Stimulated activated CD8-positive, alpha-beta memory T cell treated with anti-CD3 and anti-CD28 coated beads, Interleukin-4, amount 100 ng/mL, for 24 hours (primary cell): Measurements from ENCODE around the gene OVAAL.

Source experiments
- DNase-seq: peaks from one replicate; pipeline ENCODE4 v3.0.0-alpha.2; 2020; ENCODE audit warnings: low read depth

Gene OVAAL

DNA sequence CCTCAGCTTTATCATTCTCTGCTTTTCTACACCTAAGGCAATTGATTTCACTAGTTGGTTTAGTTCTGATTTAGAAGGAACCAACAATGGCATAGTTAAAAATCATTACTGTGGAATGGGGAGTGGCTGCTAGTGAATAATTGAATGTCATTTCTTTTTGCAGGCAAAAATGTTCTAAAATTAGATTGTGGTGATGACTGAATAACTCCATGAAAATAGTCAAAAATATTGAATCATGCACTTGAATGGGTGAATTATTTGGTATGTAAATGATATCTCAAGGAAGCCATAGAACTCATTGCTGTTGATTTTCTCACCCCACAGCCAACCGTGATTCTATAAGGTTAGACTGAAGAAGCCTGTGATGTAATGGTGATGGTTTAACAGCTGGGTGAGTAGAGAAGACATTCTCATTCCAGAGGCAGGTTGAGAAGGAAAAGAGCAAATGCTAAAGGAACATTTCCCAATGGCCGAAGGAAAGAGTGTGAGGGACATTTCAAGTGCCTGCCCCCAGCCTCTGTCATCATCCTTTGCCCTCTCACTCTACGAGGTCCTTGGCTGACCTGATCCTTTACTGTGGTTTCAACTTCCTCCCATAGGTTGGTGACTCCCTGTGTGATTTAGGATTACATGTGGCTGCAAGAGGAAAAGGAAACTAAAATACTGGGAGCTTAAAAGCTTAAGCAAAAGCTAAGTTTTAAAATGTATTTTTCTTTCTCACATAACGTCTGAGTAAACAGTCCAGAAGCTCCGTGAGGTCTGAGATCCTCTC is 12.5 kb downstream of the OVAAL start:
- no peak for DNase-seq

DNA sequence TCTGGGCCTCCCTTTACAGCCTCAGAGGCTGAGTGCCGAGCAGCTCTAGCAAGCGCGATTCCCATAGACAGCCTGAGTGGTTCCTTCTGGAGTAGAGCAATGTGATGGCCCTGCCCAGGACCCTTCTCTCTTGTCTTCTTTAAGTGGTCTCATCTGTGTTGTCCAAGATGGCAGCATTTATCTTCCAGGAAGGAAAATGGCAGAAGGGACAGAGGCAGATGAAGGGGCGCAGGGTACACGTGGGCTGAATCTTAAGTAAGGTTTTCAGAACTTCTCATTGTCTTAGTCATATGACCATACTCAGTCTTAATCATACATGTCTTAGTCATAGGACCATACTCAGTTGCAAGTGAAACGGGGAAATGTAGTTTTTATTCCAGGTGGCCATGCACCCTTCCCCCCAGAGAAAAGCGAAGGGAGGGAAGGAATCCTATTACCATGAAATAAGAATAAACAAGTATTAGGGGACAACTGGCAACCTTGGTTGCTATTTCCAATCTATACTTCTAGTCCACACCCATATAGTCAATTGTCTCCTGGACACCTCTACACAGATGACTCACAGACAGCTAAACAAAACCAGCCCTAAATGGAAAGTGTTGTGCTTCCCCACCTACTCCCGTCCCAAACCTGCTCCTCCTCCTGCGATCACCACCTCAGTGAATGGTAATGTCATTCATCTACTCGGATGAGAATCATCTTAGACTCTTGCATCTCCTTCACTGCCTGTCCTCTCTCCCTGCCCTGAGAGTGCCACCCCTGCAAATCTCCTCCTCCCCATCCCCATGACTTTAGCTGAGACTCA is 13.3 kb downstream of the OVAAL start:
- DNase-seq: no peak

DNA sequence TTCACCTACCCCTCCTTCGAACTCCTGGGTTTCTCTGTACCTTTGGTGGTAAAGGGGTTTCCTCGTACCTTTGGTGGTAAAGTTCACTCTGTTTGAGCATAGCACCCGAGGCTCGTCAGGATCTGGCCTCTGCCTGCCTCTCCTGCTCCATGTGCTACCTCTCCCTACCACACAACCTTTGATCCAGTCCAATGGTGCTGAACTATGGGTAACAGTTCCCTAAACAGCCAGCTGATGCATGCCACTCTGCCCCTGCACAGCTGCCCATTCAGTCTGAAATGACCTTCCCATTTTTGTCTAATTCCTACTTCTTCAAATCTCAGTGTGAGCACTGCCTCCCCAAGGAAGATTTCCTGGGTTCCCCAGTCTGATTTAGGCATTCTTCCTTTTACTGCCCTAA is 14.0 kb downstream of the OVAAL start:
- DNase-seq: no peak

DNA sequence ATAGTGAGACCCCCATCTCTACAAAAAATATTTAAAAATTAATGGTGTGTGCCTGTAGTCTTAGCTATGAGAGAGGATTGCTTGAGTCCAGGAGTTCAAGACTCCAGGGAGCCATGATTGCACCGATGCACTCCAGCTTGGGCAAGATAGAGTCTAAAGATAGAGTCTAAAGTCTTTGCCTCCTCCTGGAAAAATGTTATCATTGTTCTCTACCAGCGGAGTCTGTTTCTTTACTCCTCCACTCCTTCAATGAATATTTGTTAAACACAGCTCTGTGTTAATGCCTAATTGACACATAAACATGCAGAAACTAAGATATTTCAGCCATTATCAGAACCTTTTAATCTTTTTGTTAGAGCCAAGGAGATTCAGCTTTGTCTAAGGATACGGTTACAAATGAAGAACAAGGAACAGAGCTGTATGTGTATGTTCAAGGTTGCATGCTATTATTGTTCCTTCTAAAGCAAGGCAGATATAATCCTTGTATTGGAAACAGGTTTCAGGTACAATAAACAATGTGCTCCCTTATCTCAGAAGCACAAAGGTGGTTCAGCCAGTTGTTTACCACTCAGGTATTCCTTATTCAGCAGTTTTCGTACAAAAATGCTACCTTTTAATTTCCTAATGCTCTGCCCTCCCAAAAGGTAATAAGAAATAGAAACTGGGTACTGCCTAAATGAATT is 15.4 kb downstream of the OVAAL start:
- no peak for DNase-seq

DNA sequence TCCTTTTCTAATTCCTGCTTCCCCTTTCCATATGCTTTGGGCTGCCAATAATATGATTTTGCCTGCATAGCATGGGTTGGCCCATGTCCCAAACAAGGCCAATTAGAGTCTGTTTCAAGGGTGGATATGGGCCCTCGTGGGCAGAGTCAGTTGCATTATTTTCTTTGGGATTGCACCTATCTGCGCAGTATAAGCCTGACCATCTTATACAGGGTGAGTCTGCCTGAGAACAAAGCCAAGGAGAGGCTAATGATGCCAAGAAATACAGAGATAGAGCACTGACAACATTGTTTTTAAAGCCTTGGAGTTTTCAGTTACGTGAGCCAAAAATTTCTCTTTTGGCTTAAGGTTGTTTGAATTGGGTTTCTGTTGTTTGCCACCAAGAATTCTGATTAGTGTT is 18.6 kb downstream of the OVAAL start:
- no peak for DNase-seq

DNA sequence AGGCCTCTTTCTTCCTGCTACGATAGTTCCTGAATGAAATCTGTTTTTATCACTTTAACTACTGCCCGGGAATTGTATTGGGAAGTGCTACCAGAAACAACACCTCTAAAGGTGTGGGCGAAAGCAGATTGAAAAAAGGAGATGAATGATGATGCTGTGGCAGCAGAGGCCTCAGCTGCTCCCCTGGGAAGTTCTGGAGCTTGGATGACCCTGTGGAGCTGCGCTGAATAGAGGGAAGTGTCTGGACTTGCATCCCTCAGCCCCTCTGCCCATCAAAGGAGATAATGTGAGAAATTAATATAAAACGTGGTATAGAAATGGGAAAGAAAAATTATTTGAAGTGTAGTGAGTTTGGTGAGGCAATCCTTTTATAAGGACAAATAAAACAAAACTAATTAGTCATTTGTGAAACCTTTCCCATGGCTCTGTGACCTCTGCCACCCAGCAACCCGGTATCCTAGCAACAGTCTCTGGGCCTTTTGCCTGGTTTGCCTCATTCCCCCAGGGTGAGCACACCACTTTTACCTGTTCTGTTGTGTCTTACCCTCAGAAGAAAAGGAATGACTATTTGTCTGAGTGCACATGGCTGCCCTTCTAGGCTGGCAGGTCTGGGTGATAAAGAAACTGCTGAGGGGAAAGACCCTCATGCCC is 21.3 kb downstream of the OVAAL start:
- no peak for DNase-seq

DNA sequence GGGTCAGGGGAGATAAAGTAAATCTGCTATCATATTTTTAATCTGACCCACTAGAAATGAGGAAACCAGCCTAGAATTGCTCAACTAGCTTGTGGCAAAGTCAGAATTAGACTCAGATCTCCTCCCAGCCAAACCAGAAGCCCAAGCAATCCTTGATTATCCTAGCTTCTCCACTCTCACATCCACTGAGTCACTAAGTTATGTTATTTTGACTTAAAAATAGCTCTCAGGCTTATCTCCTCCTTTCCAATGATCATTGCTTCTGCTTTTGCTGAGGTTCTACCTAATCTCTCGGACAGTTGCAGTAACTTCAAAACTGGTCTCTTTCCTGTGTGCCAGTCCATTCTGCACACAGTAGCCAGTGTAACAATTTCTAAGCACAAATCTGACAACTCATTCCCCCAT is 22.9 kb downstream of the OVAAL start:
- DNase-seq: no peak

DNA sequence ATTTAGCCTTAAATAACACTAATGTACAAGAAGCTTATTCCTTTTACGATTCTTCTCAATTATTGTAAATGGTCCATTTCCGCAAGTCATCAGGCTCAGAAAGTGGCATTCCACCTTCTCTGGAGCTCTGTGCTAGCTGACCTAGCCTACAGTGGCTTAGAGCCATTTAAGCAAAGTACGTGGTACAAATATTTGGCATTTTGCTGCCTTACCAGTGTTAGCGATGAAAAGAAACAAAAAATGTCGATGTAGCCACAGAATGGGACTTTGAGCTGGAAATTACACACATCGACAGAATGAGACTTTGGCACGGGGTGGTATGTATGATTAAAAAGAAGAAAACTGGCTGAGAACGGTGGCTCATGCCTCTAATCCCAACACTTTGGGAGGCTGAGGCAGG is 26.1 kb downstream of the OVAAL start:
- no peak for DNase-seq

DNA sequence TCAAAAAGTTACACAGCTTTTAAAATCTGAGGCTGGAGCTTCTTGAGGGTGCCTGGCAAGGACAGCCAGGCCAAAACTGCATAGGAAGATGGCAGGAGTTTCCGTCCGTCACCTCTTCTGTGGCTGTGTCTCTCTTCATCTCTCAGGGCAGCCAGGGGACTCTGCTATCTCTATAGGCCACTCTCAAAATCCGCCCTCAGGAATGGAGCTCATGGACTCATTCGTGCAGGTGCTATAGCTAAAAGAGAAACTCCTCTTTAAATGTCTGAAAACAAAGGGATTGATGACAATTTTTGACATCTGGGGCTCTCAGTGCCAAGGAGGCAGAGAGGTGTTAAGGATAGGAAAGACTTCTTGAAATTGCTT is 27.2 kb downstream of the OVAAL start:
- DNase-seq: no peak

DNA sequence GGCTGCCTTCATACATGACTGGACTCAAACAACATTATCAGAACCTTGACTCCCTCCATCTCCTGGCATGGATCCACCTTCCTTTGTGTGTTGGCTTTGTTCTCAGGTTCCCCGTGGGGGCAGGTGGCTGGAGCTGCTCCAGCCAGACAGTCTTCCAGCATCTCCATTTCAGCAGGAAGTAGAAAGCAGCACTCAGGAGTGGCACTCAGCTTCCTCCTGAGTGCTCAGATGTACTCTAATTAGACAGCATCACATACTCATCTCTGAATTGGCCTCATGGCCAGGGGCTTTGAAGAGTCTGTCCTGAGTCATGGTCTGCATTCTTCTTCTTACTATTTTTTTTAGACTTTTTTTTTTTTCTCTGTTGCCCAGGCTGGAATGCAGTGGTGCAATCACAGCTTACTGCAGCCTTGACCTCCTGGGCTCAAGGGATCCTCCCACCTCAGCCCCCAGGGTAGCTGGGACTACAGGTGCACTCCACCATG is 27.9 kb downstream of the OVAAL start:
- DNase-seq: no peak

DNA sequence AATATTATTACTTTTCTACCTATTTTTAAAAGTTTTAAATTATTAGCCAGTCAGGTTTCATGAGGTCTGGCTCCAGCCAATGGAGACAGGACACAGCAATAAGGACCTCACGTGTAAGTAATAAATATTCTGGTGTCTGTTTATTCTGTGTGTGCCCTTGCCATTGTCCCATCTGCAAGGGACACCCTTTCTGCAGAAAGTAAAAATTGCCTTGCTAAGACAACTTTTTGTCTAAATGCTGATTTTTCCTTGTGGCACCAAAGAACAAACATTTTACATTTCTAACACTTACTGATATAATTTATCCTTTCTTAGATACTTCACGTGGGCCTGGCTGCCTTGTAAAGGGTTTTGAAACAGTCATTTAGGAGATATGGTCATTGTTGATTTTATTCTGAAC is 29.4 kb downstream of the OVAAL start:
- DNase-seq: no peak

DNA sequence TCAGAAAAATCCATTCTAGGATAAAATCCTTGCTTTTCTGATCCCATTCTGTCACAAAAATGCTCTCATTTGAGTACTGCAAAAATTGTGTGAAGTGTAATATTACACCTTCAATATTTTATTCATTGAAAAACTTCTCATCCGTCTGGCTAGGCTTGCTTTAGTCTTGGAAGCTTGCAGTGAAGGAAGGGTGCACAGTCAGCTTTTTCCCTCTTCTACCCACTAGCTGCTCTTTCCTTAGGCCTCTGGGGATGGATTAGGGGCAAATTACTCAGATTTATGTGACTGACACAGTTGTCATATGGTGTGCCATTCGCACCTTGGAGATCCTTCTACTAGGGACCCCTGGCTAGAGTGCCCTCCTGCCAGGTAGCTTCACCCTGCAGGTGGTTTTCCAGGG is 32.1 kb downstream of the OVAAL start:
- no peak for DNase-seq

DNA sequence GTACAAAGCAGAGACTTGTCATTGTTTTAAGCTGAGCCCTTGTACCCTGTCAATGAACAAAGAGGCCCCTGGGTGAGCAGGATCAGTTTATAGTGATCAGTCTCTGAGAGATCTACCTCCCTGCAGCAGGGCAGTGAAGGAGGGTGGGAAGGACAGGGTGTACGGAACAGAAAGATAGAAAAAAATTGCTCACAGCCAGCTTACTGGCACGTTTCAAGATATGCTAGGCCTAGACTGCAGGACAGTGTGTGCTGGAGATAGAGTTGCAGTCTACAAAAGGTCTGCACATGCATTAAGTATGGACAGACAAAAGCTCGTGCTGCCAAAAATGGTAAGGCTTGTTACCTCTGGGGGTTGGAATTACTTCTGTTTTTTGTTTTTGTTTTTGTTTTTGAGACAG is 34.6 kb downstream of the OVAAL start:
- DNase-seq: no peak

DNA sequence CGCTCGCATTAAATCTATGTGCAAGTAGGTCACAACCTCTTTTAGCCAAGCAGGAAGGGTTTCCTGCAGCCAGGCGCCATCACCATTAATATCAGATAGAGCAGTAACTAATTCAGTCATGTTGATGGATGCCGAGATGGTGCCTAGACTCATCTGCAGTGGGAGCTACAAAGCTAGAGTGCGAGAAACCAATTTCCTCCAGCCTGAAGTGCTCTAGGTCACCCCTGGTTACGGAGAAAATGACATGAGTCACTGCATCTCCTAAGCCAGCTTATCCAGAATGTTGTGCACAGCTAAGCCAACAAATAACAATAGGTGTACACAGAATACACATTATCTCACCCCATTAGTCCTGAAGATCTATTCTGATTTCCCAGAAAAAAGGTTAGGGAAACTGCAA is 36.0 kb downstream of the OVAAL start:
- no peak for DNase-seq

DNA sequence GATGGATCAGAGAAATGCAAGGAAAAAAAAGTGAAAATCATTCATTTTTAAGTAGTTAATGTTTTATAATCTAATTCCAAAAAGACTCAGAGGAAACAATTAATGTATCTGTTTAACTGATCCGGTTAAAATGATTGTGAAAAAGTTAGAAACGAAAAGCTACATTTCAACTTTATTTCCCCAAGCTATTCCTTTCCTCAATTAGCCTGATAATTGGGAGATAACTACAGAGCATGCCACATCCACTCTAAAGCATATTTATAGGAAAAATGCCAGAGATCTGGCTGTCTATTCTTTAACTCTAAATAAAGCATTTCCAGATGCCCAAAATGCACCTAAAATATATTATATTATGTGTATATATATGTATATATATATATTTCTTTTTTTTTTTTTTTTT is 37.2 kb downstream of the OVAAL start:
- no peak for DNase-seq

DNA sequence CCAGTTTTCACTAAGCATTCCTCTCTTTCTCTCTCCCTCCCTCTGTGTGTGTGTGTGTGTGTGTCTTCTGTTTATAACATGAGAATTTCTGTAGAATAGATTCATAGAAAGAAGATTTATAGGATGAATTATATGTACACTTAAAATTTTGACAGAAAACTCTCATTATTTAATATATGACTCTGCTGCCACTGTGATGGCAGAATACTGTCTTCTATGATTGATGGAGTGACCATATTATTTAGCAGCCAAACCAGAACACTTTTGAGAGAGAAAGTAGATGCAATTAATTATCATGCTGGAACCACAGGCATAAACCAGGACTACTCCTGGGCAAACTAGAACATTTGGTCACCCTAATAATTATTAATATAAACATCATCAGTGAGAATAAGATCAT is 38.8 kb downstream of the OVAAL start:
- no peak for DNase-seq

DNA sequence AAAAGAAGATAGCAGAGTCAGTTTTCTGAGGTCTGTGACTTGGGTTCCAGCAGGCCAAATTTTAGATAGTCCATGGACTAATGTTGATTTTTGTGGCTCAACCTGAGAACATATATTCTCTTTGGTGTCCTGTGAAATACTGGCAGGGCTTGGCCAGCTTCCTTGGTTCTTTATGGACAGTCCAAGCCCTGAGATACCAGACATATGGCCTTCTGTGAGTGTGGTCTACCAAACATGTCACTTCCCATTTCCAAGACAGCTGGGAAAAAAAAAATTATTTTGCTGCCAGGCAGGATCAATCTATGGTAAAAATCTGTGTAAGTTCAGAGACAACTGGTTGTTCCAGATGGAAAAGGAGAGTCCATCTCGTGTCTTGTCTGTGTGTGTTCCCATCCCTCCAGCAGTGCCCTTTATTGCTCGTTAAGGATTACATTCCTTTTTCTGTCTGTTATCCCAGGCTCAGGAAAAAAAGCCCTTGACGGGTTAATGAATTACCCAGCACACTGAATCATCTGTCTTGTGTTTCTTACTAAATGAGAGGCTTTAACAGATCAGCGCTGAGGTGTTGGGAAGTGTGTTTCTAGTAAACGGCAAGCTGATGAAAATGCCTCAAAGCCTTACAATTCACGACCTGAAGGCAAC is 39.7 kb downstream of the OVAAL start:
- DNase-seq: no peak

DNA sequence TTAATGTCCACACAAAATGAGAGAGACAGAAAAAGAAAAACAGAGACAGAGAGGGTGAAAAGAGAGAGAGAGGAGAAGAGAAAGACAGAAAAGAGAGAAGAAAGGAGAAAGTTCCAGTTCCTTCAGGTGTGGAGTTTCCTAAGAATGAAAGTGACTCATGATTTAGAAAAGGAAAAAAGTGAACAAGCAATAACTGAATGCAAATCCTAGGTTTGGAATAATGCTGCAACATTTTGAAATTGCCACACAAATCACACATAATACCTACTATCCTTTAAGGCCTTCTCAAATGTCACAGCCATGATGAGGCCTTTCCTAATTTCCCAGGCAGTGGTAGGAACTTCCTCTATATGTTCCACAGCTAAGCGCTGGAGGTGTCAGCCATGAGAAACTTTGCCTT is 41.6 kb downstream of the OVAAL start:
- no peak for DNase-seq

DNA sequence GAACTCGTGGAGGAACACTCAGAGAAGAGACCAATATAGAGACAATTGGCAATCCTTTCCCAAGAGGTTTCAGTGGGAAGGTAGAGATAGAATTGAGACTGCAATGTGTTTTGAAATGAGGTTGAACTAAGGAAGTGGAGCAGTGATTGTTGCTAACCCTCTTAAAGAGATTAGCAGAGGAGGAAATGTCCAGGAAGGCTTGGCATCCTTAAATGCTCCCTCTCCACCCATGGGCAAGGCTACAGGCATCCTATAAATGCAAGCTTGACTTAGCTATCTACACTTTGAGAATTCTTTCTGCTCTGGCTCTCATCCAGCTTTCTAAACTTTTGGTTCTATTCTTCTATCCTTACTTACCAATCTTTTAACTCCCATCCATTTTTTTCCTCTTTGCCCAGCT is 42.7 kb downstream of the OVAAL start:
- DNase-seq: no peak

DNA sequence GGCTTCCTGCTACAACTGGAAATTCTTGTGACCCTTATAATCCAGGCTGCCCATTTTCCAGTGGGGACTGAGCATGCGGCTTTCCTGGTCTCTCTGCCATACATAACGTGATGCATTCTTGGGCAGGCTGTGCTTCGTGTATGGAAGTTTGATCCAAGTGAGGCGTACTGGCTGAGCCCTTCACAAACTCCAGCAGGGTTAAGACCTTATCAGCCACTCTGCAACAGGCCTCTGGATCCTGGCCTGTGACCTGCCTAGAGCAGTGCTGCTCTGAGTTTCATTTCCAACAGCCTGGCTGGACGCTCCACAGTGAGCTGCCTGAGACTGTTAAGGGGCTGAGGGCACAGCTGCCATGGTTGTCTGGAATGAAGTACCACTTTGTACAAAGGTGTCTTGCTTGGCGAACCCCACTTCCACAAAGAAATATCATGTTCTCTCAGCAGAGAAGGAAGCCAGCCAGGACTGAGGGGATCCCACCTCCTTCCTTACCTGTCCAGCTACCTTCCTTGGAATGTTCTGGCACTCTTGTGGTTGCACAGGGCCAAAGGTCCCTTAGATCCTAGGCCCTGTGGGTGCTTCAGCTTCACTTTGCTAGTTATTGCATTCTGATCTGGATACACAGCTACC is 44.6 kb downstream of the OVAAL start:
- DNase-seq: no peak

DNA sequence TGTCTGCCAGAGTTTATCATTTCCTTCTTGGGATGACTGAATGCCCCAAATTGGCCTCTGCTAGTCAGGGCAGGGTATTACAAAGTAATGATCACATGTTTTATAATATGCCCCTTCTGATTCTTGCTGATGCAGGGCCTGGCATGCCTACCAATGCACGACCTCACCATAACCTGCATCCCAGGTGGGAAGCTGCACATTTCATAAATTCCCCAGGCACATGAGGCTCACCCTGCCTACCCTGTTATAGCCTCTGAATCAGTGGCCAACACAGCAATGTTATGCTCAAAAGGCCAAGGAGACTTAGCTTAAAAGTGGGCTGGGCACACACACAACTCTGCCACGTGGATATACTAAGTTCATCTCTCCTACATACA is 45.1 kb downstream of the OVAAL start:
- no peak for DNase-seq

DNA sequence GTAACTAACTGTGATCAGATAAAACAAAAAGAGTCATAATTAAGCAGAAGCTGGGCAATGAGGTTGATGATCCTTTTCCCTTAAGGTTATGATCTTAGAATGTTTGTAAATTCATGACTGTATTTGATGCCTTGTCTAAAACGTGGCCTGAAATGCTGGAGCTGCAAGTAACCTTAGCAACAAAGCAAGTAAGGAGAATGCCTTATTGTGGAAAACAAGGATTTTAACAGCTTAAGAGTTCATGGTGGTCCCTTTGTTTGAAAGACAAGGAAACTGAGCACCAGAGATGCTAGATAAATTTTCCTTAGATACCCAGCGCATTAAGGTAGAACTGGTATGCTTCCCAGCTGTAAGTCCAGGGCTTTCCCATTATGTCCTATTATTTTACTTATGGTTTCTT is 47.4 kb downstream of the OVAAL start:
- DNase-seq: no peak
